Retinal pigment epithelial cell (primary cell): ENCODE results near the gene SLC17A3.

Source experiments
- DNase-seq: peaks from one replicate; pipeline ENCODE4 v3.0.0-alpha.2; 2010; ENCODE audit warnings: low read depth
- H3K4me3 ChIP-seq: 2 replicates; pipeline ENCODE4 v1.5.1; 2011; ENCODE audit warnings: mild to moderate bottlenecking, low read length, control low read depth, moderate library complexity
- TF ChIP-seq, protein P1 (sequence below): conservative IDR thresholded peaks from 2 replicates; pipeline ENCODE4 v1.5.1; 2011; ENCODE audit warnings: low read depth, low read length, control low read depth, inconsistent platforms

SLC17A3 gene

DNA sequence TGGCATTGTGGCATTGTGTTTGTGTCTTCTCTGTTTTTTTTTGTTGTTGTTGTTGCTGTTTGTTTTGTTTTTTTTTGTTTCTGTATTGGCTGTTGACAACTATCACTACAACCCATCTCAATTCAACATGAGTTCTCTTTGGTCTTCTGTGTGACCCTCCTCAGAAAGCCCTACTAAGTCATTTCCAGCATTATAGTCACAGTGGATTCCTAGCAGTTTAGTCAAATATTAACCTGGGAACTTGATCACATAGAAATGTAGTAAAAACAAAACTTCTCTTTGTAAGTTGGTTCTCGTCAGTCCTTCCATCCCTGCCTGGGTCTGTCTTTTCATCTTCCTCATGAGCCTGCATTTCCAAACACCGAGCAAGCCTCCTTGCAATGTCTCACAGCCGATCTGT, 39.7 kb upstream of the SLC17A3 start:
- no peak overlapping the region for H3K4me3 ChIP-seq
- TF ChIP-seq, protein P1, sequence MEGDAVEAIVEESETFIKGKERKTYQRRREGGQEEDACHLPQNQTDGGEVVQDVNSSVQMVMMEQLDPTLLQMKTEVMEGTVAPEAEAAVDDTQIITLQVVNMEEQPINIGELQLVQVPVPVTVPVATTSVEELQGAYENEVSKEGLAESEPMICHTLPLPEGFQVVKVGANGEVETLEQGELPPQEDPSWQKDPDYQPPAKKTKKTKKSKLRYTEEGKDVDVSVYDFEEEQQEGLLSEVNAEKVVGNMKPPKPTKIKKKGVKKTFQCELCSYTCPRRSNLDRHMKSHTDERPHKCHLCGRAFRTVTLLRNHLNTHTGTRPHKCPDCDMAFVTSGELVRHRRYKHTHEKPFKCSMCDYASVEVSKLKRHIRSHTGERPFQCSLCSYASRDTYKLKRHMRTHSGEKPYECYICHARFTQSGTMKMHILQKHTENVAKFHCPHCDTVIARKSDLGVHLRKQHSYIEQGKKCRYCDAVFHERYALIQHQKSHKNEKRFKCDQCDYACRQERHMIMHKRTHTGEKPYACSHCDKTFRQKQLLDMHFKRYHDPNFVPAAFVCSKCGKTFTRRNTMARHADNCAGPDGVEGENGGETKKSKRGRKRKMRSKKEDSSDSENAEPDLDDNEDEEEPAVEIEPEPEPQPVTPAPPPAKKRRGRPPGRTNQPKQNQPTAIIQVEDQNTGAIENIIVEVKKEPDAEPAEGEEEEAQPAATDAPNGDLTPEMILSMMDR, result no peak
- DNase-seq, result no peak

DNA sequence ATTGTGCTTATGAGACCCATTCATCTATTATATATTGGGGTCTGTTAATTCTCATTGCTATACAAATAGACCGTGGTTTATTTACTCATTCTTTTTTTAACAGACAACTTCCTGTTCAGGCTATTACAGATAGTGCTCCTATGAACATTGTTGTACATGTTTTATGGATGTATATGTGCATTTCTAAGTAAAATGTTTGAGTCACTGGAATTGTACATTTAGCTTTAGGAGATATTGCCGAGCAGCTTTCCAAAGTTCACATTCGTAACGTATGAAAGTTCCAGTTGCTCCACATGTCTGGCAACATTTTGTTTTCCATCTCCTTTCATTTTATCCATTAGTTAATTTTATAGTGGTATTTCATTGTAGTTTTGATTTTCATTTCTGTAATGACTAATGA, 37.3 kb upstream of the SLC17A3 start:
- no peak for DNase-seq
- TF ChIP-seq, protein P1, result no peak
- H3K4me3 ChIP-seq, result no peak overlapping the region

DNA sequence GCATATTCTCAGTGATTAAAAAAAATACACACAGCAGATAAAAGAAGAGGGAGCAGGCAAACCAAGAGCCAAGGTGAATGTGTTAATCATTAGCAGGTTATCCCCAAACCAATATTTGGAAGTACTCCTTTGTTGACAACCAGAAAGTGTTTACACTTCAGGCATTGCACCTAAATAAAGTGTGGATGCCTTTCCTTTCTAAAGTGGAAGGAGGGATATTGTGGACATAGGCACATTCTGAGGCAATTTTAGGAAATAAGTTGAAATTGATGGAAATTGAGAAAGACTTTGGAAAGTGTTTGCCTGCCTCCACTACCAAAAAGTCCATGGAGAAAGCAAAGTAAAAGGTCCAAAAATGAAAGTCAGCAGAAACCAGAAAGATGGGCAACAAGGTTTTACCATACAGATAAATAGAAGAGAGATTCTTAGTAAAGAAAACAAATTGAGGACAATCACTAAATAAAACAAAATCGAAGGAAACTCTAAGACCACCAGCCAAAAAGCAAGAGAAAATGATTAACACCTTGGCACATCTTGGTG, 33.5 kb upstream of the SLC17A3 start:
- TF ChIP-seq, protein P1, result no peak
- no peak overlapping the region for H3K4me3 ChIP-seq
- no peak for DNase-seq

DNA sequence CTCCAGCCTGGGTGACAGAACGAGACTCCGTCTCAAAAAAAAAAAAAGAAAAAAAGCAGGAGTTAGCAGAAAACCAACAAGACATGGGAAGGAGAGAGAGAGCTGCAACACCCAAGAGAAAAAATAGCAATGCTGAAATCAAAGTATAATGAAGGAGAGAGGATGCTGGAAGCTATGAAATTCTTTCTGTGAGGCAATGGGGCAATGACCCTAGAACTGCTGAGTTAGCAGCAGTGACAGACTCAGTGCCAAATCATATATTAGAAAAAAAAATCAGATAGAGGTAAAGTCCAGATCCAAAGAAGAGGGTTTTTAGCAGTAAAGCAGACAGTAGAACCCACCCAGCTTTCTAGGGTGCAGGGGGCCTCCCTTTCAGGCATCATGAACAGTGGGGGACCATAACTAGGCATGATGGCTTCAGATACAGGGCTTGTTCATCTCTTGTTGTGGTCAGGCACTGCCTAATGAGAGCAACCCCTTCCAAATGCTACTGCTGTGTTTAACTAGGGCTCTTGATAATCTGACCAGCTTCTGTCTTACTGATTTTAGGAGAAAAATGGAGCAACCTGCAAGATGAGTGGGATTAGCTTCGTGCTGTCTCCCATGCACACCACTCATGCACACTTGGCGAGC, 29.5 kb upstream of the SLC17A3 start:
- TF ChIP-seq, protein P1, result no peak
- H3K4me3 ChIP-seq, result no peak overlapping the region
- no peak for DNase-seq

DNA sequence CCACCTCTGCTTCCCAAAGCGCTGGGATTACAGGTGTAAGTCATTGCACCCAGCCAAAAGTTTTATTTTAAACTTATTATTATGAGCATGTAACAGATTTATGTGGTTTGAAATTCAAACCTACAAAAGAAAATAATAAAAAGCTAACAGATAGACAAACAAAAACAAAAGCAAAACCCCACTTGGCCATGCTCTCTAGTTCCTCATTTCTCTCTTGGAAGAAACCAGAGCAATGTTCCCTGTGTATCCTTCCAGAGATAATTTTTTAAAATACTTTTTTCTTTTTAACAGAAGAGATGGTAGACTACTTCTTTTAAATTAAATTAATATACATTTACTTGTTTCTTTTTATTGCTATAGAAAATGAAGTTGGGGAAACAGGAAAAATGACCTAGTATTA, 28.0 kb upstream of the SLC17A3 start:
- TF ChIP-seq, protein P1, result no peak
- no peak overlapping the region for H3K4me3 ChIP-seq
- no peak for DNase-seq

DNA sequence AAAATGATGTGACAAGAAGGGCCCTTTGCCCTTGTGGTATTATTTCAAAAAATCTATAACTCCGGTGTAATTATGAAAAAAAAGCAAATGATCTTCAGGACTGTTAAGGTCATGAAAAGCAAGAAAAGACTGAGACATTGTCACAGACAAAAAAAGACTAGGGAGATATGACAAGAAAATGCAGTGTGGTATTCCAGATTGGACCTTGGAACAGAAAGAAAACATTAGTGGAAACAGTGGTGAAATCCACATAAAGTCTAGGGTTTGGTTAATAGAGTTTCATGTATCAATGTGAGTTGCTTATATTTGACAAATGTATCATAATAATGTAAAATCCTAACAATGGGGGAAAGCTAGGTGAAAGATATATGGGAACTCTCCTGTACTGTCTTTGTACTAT, 26.8 kb upstream of the SLC17A3 start:
- TF ChIP-seq, protein P1, result no peak
- H3K4me3 ChIP-seq, result no peak overlapping the region
- DNase-seq, result no peak
